Neutrophil (primary cell): ENCODE results near the gene SCTR.

Experiments
- H3K27ac ChIP-seq: fragments of 200-600 bp; sonication (generic); 2 replicates; pipeline ENCODE4 v1.5.1; 2016; ENCODE audit warnings: mild to moderate bottlenecking, moderate library complexity
- H3K27me3 ChIP-seq: fragments of 200-600 bp; sonication (generic); 2 replicates; pipeline ENCODE4 v1.6.0; 2016; ENCODE audit warnings: mild to moderate bottlenecking
- H3K36me3 ChIP-seq: fragments of 200-600 bp; sonication (generic); 2 replicates; pipeline ENCODE4 v1.5.1; 2017
- H3K4me1 ChIP-seq, 2 experiments: fragments of 200-600 bp in 1 of 2; sonication (generic) in 1 of 2; 1 replicate in 1 of 2; 2 replicates in 1 of 2; pipeline versions ENCODE4 v1.5.1 to v1.6.1; 2013 to 2016; ENCODE audit warnings: low read depth in 1 of 2, low read length in 1 of 2, mild to moderate bottlenecking in 1 of 2, moderate library complexity in 1 of 2; ENCODE audit not compliant: control insufficient read depth in 1 of 2, insufficient read depth in 1 of 2
- H3K4me3 ChIP-seq, 2 experiments: fragments of 200-600 bp in 1 of 2; sonication (generic) in 1 of 2; 1 replicate in 1 of 2; 2 replicates in 1 of 2; pipeline ENCODE4 v1.5.1; 2013 to 2016; ENCODE audit warnings: low read depth in 1 of 2, low read length in 1 of 2, mild to moderate bottlenecking in 1 of 2, moderate library complexity in 1 of 2
- H3K9me3 ChIP-seq: fragments of 200-600 bp; sonication (generic); 2 replicates; pipeline ENCODE4 v1.5.1; 2016
- TF ChIP-seq, protein P1 (sequence below): fragments of 200-600 bp; sonication (generic); IDR thresholded peaks from 2 replicates; pipeline ENCODE4 v1.5.1; 2016; ENCODE audit warnings: antibody characterized with exemption

The SCTR gene

GRCh38 chr2:119475857-119476244, 48.4 kb downstream of the SCTR start:
- Histone ChIP-seq H3K9me3 (no peaks in the 10 kb centered on the region), H3K27me3 (no peaks in the 10 kb centered on the region), H3K4me1 (no peaks in the 10 kb centered on the region), H3K27ac (no peak overlapping the region), H3K4me3 (no peak overlapping the region), H3K36me3 (no peaks in the 10 kb centered on the region)
- TF ChIP-seq, protein P1, sequence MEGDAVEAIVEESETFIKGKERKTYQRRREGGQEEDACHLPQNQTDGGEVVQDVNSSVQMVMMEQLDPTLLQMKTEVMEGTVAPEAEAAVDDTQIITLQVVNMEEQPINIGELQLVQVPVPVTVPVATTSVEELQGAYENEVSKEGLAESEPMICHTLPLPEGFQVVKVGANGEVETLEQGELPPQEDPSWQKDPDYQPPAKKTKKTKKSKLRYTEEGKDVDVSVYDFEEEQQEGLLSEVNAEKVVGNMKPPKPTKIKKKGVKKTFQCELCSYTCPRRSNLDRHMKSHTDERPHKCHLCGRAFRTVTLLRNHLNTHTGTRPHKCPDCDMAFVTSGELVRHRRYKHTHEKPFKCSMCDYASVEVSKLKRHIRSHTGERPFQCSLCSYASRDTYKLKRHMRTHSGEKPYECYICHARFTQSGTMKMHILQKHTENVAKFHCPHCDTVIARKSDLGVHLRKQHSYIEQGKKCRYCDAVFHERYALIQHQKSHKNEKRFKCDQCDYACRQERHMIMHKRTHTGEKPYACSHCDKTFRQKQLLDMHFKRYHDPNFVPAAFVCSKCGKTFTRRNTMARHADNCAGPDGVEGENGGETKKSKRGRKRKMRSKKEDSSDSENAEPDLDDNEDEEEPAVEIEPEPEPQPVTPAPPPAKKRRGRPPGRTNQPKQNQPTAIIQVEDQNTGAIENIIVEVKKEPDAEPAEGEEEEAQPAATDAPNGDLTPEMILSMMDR: no peak

GRCh38 chr2:119475225-119475856, 48.9 kb downstream of the SCTR start:
- Histone ChIP-seq H3K27me3 (no peaks in the 10 kb centered on the region), H3K9me3 (no peaks in the 10 kb centered on the region), H3K4me1 (no peaks in the 10 kb centered on the region), H3K27ac (no peak overlapping the region), H3K36me3 (no peaks in the 10 kb centered on the region), H3K4me3 (no peak overlapping the region)
- TF ChIP-seq, protein P1: no peak

GRCh38 chr2:119474371-119475224, 49.7 kb downstream of the SCTR start:
- no peak overlapping the region for H3K4me3 ChIP-seq
- TF ChIP-seq, protein P1: no peak
- H3K36me3 ChIP-seq: no peaks in the 10 kb centered on the region
- no peaks in the 10 kb centered on the region for H3K9me3 ChIP-seq
- no peaks in the 10 kb centered on the region for H3K27me3 ChIP-seq
- H3K27ac ChIP-seq: no peak overlapping the region
- H3K4me1 ChIP-seq: no peaks in the 10 kb centered on the region

- Histone ChIP-seq H3K36me3 (no peaks in the 10 kb centered on the region), H3K9me3 (no peaks in the 10 kb centered on the region), H3K27me3 (peaks cover 3% of the 10 kb centered on the region), H3K4me3 (no peak overlapping the region), H3K27ac (no peak overlapping the region), H3K4me1 (no peaks in the 10 kb centered on the region)
- TF ChIP-seq, protein P1: no peak
These were observed 50.5 kb downstream of the SCTR start for GRCh38 chr2:119473621-119474370.

- no peaks in the 10 kb centered on the region for H3K36me3 ChIP-seq
- H3K27me3 ChIP-seq: peaks cover 9% of the 10 kb centered on the region
- TF ChIP-seq, protein P1: no peak
- H3K4me1 ChIP-seq: no peaks in the 10 kb centered on the region
- H3K4me3 ChIP-seq: no peak overlapping the region
- no peak overlapping the region for H3K27ac ChIP-seq
- no peaks in the 10 kb centered on the region for H3K9me3 ChIP-seq
These were observed 51.5 kb downstream of the SCTR start for GRCh38 chr2:119472749-119473148.
